ENCODE results near the gene MYH15. TPM values are rescaled to one million over a fixed set of nuclear protein-coding genes. Genes with fewer than 3 reads are reported as not detected.

MYH15 gene
- total RNA-seq, 1 donor from 2014 or later: 0.77 TPM

- Mint-ChIP-seq H3K4me3 (no peak overlapping the region), H3K9me3 (no peaks in the 10 kb centered on the region), H3K36me3 (no peaks in the 10 kb centered on the region), H3K27ac (no peak overlapping the region), H3K4me1 (ENCODE audit: unreplicated experiment) (peaks cover 36% of the 10 kb centered on the region), H3K27me3 (no peaks in the 10 kb centered on the region)
- DNase-seq (ENCODE audit: extremely low spot score, unreplicated experiment): no peak
- TF ChIP-seq CTCF (conservative IDR thresholded peaks at IDR 0.05): no peak
Observed at GRCh38 chr3:108406063-108406660, 104.2 kb downstream of the MYH15 start.

GRCh38 chr3:108404368-108404767 is 106.0 kb downstream of the MYH15 start:
- peaks cover 36% of the 10 kb centered on the region for H3K4me1 Mint-ChIP-seq (ENCODE audit: unreplicated experiment)
- peaks cover 6% of the 10 kb centered on the region for H3K9me3 Mint-ChIP-seq
- TF ChIP-seq CTCF (conservative IDR thresholded peaks at IDR 0.05): no peak
- no peak for DNase-seq (ENCODE audit: extremely low spot score, unreplicated experiment)
- no peak overlapping the region for H3K27ac Mint-ChIP-seq
- H3K27me3 Mint-ChIP-seq: no peaks in the 10 kb centered on the region
- no peaks in the 10 kb centered on the region for H3K36me3 Mint-ChIP-seq
- H3K4me3 Mint-ChIP-seq: no peak overlapping the region

- no peaks in the 10 kb centered on the region for H3K27me3 Mint-ChIP-seq
- no peak for TF ChIP-seq CTCF (conservative IDR thresholded peaks at IDR 0.05)
- no peak overlapping the region for H3K4me3 Mint-ChIP-seq
- H3K9me3 Mint-ChIP-seq: peaks cover 6% of the 10 kb centered on the region
- H3K36me3 Mint-ChIP-seq: no peaks in the 10 kb centered on the region
- no peak overlapping the region for H3K27ac Mint-ChIP-seq
- DNase-seq (ENCODE audit: extremely low spot score, unreplicated experiment): no peak
- H3K4me1 Mint-ChIP-seq (ENCODE audit: unreplicated experiment): peaks cover 36% of the 10 kb centered on the region
Observed at GRCh38 chr3:108403686-108404345, 106.6 kb downstream of the MYH15 start.

- H3K27ac Mint-ChIP-seq: no peak overlapping the region
- peaks cover 36% of the 10 kb centered on the region for H3K4me1 Mint-ChIP-seq (ENCODE audit: unreplicated experiment)
- no peaks in the 10 kb centered on the region for H3K27me3 Mint-ChIP-seq
Observed at GRCh38 chr3:108403198-108403597, 107.2 kb downstream of the MYH15 start.

GRCh38 chr3:108401836-108402235 is 108.6 kb downstream of the MYH15 start:
- TF ChIP-seq CTCF (conservative IDR thresholded peaks at IDR 0.05): no peak
- Mint-ChIP-seq H3K4me3 (no peak overlapping the region), H3K27me3 (peaks cover 5% of the 10 kb centered on the region), H3K36me3 (no peaks in the 10 kb centered on the region), H3K27ac (no peak overlapping the region), H3K9me3 (peaks cover 6% of the 10 kb centered on the region), H3K4me1 (ENCODE audit: unreplicated experiment) (peaks cover 30% of the 10 kb centered on the region)
- DNase-seq (ENCODE audit: extremely low spot score, unreplicated experiment): no peak

More at GRCh38 chr3:108403198-108403597, 107.2 kb downstream of the MYH15 start:
- Mint-ChIP-seq H3K36me3 (no peaks in the 10 kb centered on the region), H3K9me3 (peaks cover 6% of the 10 kb centered on the region), H3K4me3 (no peak overlapping the region)
- no peak for DNase-seq (ENCODE audit: extremely low spot score, unreplicated experiment)
- TF ChIP-seq CTCF (conservative IDR thresholded peaks at IDR 0.05): no peak

Data from type B pancreatic cell (in vitro differentiated cells).